Brain microvascular endothelial cell (primary cell): ENCODE measurements around the gene ERCC6L.

Source experiments
- DNase-seq: peaks from one replicate; pipeline ENCODE4 v3.0.0-alpha.2; 2020
- H3K27ac ChIP-seq: fragments of 250-450 bp; sonication (Bioruptor Pico); 2 replicates; pipeline ENCODE4 v1.5.1; 2020; ENCODE audit warnings: mild to moderate bottlenecking, moderate library complexity
- H3K27me3 ChIP-seq: fragments of 250-450 bp; sonication (Bioruptor Pico); replicated peaks from 2 replicates; pipeline ENCODE4 v1.5.1; 2020; ENCODE audit warnings: mild to moderate bottlenecking
- H3K36me3 ChIP-seq: fragments of 250-450 bp; sonication (Bioruptor Pico); replicated peaks from 2 replicates; pipeline ENCODE4 v1.5.1; 2020; ENCODE audit warnings: mild to moderate bottlenecking
- H3K4me3 ChIP-seq: 2 replicates; pipeline ENCODE4 v1.5.1; 2011; ENCODE audit warnings: low read depth, mild to moderate bottlenecking, control low read depth, low read length, moderate library complexity
- in situ Hi-C: cut with HindIII; loops from 2 replicates; pipeline ENCODE4 v1.10.0; 2017; ENCODE audit warnings: low sequenced_read_pairs, low pct_ligation_motif_present
- TF ChIP-seq, protein P1 (sequence below): IDR thresholded peaks from 2 replicates; pipeline ENCODE4 v1.5.1; 2011; ENCODE audit warnings: low read depth, mild to moderate bottlenecking, moderate library complexity, low read length, control low read depth, inconsistent platforms; ENCODE audit errors: missing control alignments

Gene ERCC6L

DNA sequence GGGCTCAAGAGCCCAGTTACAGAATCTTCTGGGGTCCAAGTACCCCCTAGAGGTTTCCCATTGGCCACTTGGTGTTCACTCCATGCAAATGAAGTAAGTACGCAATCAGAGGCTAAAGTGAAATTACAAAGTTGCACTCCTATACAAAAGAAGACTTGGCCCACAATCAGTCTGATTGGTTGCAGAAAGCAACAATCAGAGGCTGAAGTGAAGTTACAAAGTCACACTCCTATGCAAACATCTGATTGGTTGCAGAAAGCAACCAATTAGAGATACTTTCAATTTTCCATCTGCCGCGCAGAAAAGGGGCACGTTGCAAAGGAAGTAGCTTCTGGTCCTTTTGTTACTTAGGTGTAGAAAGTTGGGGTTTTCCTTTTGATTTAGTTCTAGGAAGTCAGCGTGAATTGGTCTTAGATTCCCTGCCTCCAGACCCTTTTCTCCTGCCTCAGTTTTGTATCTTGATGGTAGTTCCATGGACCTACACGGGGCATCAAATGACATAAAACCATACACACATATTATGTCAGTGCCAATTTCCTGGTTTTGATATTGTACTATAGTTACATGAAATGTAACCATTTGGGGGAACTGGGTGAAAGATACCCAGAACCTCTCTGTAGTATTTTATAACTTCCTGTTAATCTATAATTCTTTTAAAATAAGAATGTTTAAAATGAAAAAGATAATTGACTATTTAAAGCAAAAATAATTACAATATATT, 69.7 kb downstream of the ERCC6L start:
- Histone ChIP-seq H3K36me3 (no peaks in the 10 kb centered on the region), H3K4me3 (no peak overlapping the region), H3K27me3 (no peaks in the 10 kb centered on the region), H3K27ac (no peak overlapping the region)
- no peak for DNase-seq
- TF ChIP-seq, protein P1, sequence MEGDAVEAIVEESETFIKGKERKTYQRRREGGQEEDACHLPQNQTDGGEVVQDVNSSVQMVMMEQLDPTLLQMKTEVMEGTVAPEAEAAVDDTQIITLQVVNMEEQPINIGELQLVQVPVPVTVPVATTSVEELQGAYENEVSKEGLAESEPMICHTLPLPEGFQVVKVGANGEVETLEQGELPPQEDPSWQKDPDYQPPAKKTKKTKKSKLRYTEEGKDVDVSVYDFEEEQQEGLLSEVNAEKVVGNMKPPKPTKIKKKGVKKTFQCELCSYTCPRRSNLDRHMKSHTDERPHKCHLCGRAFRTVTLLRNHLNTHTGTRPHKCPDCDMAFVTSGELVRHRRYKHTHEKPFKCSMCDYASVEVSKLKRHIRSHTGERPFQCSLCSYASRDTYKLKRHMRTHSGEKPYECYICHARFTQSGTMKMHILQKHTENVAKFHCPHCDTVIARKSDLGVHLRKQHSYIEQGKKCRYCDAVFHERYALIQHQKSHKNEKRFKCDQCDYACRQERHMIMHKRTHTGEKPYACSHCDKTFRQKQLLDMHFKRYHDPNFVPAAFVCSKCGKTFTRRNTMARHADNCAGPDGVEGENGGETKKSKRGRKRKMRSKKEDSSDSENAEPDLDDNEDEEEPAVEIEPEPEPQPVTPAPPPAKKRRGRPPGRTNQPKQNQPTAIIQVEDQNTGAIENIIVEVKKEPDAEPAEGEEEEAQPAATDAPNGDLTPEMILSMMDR = no peak
- in situ Hi-C loops = no loop called here

DNA sequence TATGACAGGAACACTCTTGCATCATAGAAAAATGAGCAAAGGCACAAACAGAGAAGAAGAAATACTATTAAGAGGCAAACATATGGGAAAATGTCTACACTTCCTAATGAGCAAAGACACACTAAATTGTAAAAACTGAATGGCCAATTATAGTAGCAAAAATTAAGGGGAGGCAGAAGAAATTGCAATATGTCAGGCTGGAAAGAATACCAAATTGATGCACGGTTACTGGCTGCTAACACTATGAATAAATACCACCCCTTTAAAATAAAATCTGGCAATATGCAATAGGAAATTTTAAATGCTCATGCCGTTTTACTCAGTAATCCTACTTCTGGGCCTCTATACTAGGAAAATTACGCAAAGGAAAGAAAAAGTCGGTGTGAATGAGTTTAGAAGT, 73.3 kb downstream of the ERCC6L start:
- no peak overlapping the region for H3K27ac ChIP-seq
- DNase-seq = no peak
- TF ChIP-seq, protein P1 = no peak
- peaks cover 3% of the 10 kb centered on the region for H3K27me3 ChIP-seq
- in situ Hi-C loops = no loop called here
- H3K4me3 ChIP-seq = no peak overlapping the region
- H3K36me3 ChIP-seq = no peaks in the 10 kb centered on the region

DNA sequence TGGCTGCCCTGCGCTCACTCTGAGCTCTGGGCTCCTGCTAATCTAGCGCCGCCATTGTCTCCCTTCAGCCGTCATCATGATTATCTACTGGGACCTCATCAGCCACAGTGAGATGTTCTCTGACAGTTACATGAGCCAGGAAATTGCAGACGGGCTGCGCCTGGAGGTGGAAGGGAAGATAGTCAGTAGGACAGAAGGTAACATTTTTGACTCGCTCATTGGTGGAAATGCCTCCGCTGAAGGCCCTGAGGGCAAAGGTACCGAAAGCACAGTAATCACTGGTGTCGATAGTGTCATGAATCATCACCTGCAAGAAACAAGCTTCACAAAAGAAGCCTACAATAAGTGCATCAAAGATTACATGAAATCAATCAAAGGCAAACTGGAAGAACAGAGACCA, 79.1 kb downstream of the ERCC6L start:
- no peaks in the 10 kb centered on the region for H3K36me3 ChIP-seq
- no peak overlapping the region for H3K27ac ChIP-seq
- in situ Hi-C loops = no loop called here
- peaks cover 3% of the 10 kb centered on the region for H3K27me3 ChIP-seq
- no peak overlapping the region for H3K4me3 ChIP-seq
- TF ChIP-seq, protein P1 = no peak
- DNase-seq = no peak

DNA sequence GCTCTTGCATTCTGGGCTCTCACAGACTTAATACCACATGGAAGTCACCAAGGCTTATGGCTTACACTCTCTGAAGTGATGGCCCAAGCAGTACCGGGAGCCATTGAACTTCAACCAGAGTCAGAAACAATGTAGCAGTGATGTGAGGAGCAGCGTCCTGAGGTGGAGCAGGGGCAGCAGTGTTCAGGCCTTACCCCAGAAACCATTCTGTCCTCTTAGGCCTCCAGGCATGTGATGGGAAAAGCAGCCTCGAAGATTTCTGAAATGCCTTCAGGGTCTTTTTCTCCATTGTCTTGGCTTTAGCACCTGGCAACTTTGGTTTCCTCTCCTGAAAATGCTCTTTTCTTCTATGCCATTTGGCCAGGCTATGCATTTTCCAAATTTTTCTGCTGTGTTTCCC, 80.1 kb downstream of the ERCC6L start:
- peaks cover 3% of the 10 kb centered on the region for H3K27me3 ChIP-seq
- DNase-seq = no peak
- H3K4me3 ChIP-seq = no peak overlapping the region
- no peak overlapping the region for H3K27ac ChIP-seq
- TF ChIP-seq, protein P1 = no peak
- H3K36me3 ChIP-seq = no peaks in the 10 kb centered on the region
- in situ Hi-C loops = no loop called here
